ENCODE measurements around the gene DNER. TPM values are rescaled to one million over a fixed set of nuclear protein-coding genes. Genes with fewer than 3 reads are reported as not detected.

The DNER gene
- total RNA-seq, 2 donors from 2014 or later = 17.6 to 28.4 TPM

DNA sequence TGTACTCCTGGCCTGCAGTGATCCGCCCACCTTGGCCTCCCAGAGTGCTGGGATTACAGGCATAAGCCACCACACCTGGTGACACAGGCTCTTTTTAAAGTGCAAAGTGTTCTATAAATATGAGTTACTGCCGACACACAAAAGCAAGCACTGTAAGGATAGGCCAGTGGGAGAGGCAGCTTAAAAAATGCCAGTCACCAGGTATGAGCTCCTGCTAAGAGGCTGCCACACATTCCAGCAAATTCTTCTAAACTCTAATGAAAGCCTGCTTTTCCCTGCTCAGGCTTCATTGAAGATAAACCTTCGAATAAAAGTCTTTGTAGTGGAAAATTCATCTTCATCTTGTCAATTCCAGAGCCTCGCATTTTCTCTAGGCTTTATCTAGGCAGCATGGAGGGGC lies 240.2 kb downstream of the DNER start:
- Histone ChIP-seq H3K27me3 (no peaks in the 10 kb centered on the region), H3K9me3 (no peaks in the 10 kb centered on the region), H3K36me3 (no peaks in the 10 kb centered on the region), H3K27ac (no peak overlapping the region), H3K4me1 (no peaks in the 10 kb centered on the region), H3K4me3 (no peak overlapping the region)
- TF ChIP-seq CTCF (IDR thresholded peaks at IDR 0.05) = no peak
- DNase-seq (ENCODE audit: low spot score) = no peak

GRCh38 chr2:229470781-229471180 lies 243.6 kb downstream of the DNER start:
- H3K27me3 ChIP-seq = no peaks in the 10 kb centered on the region
- H3K36me3 ChIP-seq = no peaks in the 10 kb centered on the region
- H3K4me3 ChIP-seq = no peak overlapping the region
- TF ChIP-seq CTCF (IDR thresholded peaks at IDR 0.05) = no peak
- no peak for DNase-seq (ENCODE audit: low spot score)
- H3K27ac ChIP-seq = no peak overlapping the region
- no peaks in the 10 kb centered on the region for H3K9me3 ChIP-seq
- no peaks in the 10 kb centered on the region for H3K4me1 ChIP-seq

DNA sequence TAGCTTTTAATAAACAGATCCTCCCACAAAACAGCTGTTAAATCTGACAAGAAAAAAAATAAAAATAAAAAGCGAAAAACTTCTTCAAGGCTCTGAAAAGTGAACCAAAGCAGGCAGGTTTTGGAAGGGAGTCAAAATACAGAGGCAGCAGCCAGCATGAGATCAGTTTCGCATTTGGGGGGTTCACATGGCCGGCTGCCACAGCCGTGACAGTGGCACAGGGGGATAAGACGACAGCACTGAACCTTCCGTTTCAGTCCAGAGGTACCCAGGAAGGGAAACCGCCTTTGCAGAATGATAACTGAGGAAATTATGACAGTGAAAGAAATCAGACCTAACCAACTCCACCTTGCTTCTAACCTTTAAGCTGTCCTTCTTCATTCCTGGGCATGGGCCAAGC lies 246.6 kb downstream of the DNER start:
- Histone ChIP-seq H3K27me3 (no peaks in the 10 kb centered on the region), H3K4me1 (no peaks in the 10 kb centered on the region), H3K27ac (no peak overlapping the region), H3K36me3 (no peaks in the 10 kb centered on the region), H3K4me3 (no peak overlapping the region), H3K9me3 (no peaks in the 10 kb centered on the region)
- DNase-seq (ENCODE audit: low spot score) = no peak
- no peak for TF ChIP-seq CTCF (IDR thresholded peaks at IDR 0.05)

DNA sequence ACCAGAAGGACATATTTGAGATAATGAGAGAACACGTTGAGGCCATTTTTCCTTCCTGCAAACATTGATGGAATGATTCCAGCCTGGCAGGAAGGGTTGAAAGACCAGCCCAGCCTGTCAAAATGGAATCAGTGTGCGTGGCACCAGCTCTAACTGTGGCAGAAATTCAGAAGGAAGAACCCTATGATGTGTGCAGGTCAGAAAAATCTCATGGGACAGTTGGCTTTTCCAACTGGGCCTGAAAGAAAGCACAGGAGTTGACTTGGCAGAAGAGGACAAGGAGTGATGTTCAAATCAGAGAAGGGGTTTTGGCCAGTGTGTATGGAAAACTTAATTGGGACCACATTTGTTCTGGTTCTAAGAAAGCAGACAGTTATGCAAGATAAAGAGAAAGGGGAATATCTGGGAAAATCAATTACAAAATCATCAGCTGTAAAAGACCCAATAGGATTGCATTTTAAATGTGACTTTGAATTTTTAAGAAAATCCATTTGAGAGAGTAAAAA lies 250.5 kb downstream of the DNER start:
- Histone ChIP-seq H3K27ac (no peak overlapping the region), H3K27me3 (no peaks in the 10 kb centered on the region)
- TF ChIP-seq CTCF (IDR thresholded peaks at IDR 0.05) = no peak

GRCh38 chr2:229462112-229462511 lies 252.2 kb downstream of the DNER start:
- Histone ChIP-seq H3K27me3 (no peaks in the 10 kb centered on the region), H3K4me1 (no peaks in the 10 kb centered on the region), H3K9me3 (no peaks in the 10 kb centered on the region), H3K4me3 (no peak overlapping the region), H3K36me3 (no peaks in the 10 kb centered on the region), H3K27ac (no peak overlapping the region)
- DNase-seq (ENCODE audit: low spot score) = no peak
- no peak for TF ChIP-seq CTCF (IDR thresholded peaks at IDR 0.05)

More for the DNA sequence above, 250.5 kb downstream of the DNER start:
- Histone ChIP-seq H3K36me3 (no peaks in the 10 kb centered on the region), H3K9me3 (no peaks in the 10 kb centered on the region), H3K4me3 (no peak overlapping the region), H3K4me1 (no peaks in the 10 kb centered on the region)
- DNase-seq (ENCODE audit: low spot score) = no peak

- Histone ChIP-seq H3K36me3 (no peaks in the 10 kb centered on the region), H3K4me1 (no peaks in the 10 kb centered on the region), H3K27ac (no peak overlapping the region), H3K27me3 (no peaks in the 10 kb centered on the region), H3K4me3 (no peak overlapping the region), H3K9me3 (no peaks in the 10 kb centered on the region)
- DNase-seq (ENCODE audit: low spot score) = no peak
- TF ChIP-seq CTCF (IDR thresholded peaks at IDR 0.05) = no peak
Observed at GRCh38 chr2:229456091-229456490, 258.3 kb downstream of the DNER start.

All from right atrium auricular region (tissue), 2 donors.